Tongue (tissue), 3 donors: ENCODE results near the gene ENDOV. TPM values are rescaled to one million over a fixed set of nuclear protein-coding genes. Genes with fewer than 3 reads are reported as not detected.

Experiments used
- DNase-seq: peaks from one replicate; pipeline ENCODE4 v3.0.0-alpha.2; 2015
- small RNA-seq: library from RNA; depleted of rRNA; stranded (forward); fragments of <200 nt; gene quantifications from one replicate; pipeline ENCODE3, GENCODE V24; 2014; ENCODE audit warnings: low replicate concordance
- total RNA-seq: library from RNA; depleted of rRNA; stranded (reverse); fragments of >200 nt; gene quantifications from one replicate; pipeline ENCODE4 v1.2.3, GENCODE V29; 2014

ENDOV gene
- total RNA-seq, 1 donor from 2014 or later, result 10.8 TPM

DNA sequence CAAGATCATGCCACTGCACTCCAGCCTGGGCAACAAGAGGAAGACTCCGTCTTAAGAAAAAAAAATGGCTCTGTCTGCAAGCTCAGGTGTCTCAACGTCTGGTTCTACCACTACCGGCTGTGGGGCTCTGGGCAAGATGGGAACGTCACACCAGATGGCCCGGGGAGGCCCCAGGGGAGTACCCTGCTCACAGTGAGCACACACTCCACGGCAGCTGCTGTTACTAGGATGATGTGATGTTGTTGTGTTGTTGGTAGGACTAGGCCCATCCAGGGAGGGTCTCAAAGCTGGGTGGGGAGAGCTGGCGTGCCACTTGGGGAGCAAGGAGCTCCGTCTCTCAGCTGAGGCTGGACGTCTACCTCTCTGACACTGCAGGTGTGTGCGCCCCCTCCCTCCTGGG lies 70.9 kb downstream of the ENDOV start:
- peak; percentile 59 for DNase-seq

DNA sequence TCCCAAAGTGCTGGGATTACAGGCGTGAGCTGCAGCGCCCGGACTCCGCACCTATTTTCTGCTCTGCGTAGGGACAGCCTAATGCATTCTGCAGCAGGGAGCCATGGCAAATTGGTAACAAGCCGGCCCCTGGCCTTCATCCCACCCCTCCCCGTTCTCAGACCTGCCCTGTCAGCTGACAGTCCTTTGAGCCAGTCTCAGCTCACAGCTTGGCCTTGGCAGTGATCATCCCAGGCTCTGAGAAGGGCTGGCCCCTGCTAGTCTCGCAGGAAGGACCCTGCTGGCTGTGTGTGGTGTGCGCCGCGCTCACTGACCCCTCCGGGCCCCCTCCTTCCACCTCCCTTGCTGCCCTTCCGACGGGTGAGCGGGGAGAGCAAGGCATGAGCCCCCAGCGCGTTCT lies 71.7 kb downstream of the ENDOV start:
- DNase-seq, result peak; percentile 36

DNA sequence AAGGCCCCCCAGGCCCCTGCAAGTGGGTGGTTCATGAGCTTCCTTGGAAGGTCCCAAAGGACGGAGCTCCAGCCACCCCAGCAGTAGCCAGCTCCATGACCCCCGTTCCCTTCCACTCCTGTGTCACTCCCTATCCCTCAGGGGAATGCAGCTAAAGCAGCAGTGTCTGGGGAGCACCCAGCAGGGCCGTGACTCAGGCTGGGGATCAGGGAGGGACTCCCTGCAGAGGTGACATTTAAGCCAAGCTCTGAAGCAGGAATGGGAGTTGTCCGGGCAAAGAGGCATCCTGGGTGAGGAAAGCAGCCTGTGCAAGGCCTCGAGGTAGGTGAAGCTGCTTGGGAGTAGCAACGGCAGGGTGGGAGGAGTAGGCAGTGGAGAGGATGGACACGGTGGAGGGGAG lies 72.5 kb downstream of the ENDOV start:
- DNase-seq, result no peak

Small RNA genes lying within 50 kb of the gene (small RNA-seq; reads per million reads assigned to genes)
- gene MIR4730, result not detected

Other genes starting within 250 kb of the ENDOV start
- gene CARD14, start 245.1 kb upstream of the ENDOV start, total RNA-seq, result 14.9 TPM
- gene SGSH, start 194.8 kb upstream of the ENDOV start, total RNA-seq, result 15.5 TPM
- gene SLC26A11, start 194.7 kb upstream of the ENDOV start, total RNA-seq, result 9.2 TPM
- 66.8 TPM for gene RNF213, start 154.3 kb upstream of the ENDOV start, total RNA-seq
- gene NPTX1, start 61.4 kb downstream of the ENDOV start, total RNA-seq, result 0.31 TPM
- 40.9 TPM for gene RPTOR, start 129.7 kb downstream of the ENDOV start, total RNA-seq